Adrenal gland (tissue), 12 donors: ENCODE data around the gene RAD9B. TPM values are rescaled to one million over a fixed set of nuclear protein-coding genes. Genes with fewer than 3 reads are reported as not detected.

Source experiments
- DNase-seq, 7 donors: peaks; one replicate each; pipeline ENCODE4 v3.0.0-alpha.2; 2019 to 2020
- H3K27ac ChIP-seq, 5 donors: fragments of 200-600 bp; sonication (generic) in 4 of 5; 1 replicate in 3 of 5; 2 replicates in 2 of 5; pipeline versions ENCODE4 v1.5.1 to v1.8.0; 2016 to 2020; ENCODE audit warnings: mild to moderate bottlenecking in 1 of 5
- H3K27me3 ChIP-seq: fragments of 200-600 bp; 2 replicates; pipeline ENCODE4 v1.8.0; 2021
- H3K36me3 ChIP-seq, 2 donors: fragments of 200-600 bp; replicated peaks in 1 of 2; 1 replicate in 1 of 2; 2 replicates in 1 of 2; pipeline versions ENCODE4 v1.5.1 to v1.8.0; 2018 to 2022
- H3K4me1 ChIP-seq, 2 donors: fragments of 200-600 bp; replicated peaks in 1 of 2; 1 replicate in 1 of 2; 2 replicates in 1 of 2; pipeline versions ENCODE4 v1.5.1 to v1.8.0; 2018 to 2021
- H3K4me3 ChIP-seq, 4 donors: fragments of 200-600 bp; sonication (generic) in 3 of 4; one replicate each; pipeline ENCODE4 v1.5.1; 2016 to 2018
- H3K9me3 ChIP-seq, 3 donors: fragments of 200-600 bp; sonication (generic) in 1 of 3; replicated peaks in 1 of 3; 1 replicate in 2 of 3; 2 replicates in 1 of 3; pipeline versions ENCODE4 v1.5.1 to v1.8.0; 2016 to 2021
- CTCF ChIP-seq, 6 experiments: fragments of 450-650 bp in 4 of 6; fragments of 200-600 bp in 2 of 6; sonication (generic) in 1 of 6; IDR thresholded peaks; 1 replicate in 5 of 6; 2 replicates in 1 of 6; pipeline versions ENCODE4 v1.5.1 to v1.8.0; 2016 to 2021; ENCODE audit warnings: antibody characterized with exemption in 6 of 6, mild to moderate bottlenecking in 2 of 6, moderate library complexity in 1 of 6
- POLR2A ChIP-seq, 2 donors: fragments of 450-650 bp; IDR thresholded peaks; one replicate each; pipeline ENCODE4 v1.6.1; 2017; ENCODE audit warnings: antibody characterized with exemption in 2 of 2, mild to moderate bottlenecking in 2 of 2, moderate library complexity in 1 of 2
- WGBS, 4 donors: extraction: QIAGEN DNeasy Blood & Tissue Kit in 2 of 4; methylation state at CpG; one replicate each; pipeline versions ENCODE4 v1.1.5 to v1.1.7; 2013 to 2017; 5-methylcytosine and 5-hydroxymethylcytosine counted together
- intact Hi-C, 2 donors: fragments of 100-400 bp; cut with DNase I; formaldehyde crosslinking; loops; one replicate each; pipeline versions ENCODE4 v1.14.1 to v1.15.0; 2022 to 2023
- polyA plus RNA-seq, 3 donors: library from polyadenylated mRNA; stranded (reverse); fragments of 200-250 nt in 2 of 3; fragments of 350-450 nt in 1 of 3; fragmentation: Illumina TruSeq in 1 of 3; extraction: RNeasy Lipid Tissue Mini Kit (QIAGEN cat#74804) in 1 of 3; gene quantifications; one replicate each; pipeline ENCODE4 v1.2.3, GENCODE V29; 2013 to 2014
- small RNA-seq, 2 donors: library from RNA; depleted of rRNA; stranded (forward); fragments of <200 nt; gene quantifications; one replicate each; pipeline ENCODE3, GENCODE V24; 2016
- total RNA-seq, 9 donors: library from RNA; depleted of rRNA in 4 of 9; stranded (reverse); fragments of >200 nt in 4 of 9; fragments of 120-200 nt in 1 of 9; fragmentation: NEBNext Ultra II Directional in 1 of 9; extraction: Animal tissue kit (Norgen Biotek cat#: 25700) in 1 of 9; gene quantifications; one replicate each; pipeline versions ENCODE4 v1.1.0 to v1.2.4, GENCODE V29; 2013 to 2023
- donor health status: healthy with polysubstance abuse.
- donor health status: Bipolar disorder and iron deficiency.
- donor health status: DM: yes; HTN: yes; CAD: no.
- donor health status: DM: no; HTN: no; CAD: no.
- donor health status: DM: no; HTN: no; CAD: no.
- donor health status: DM: yes; HTN: yes; CAD: no.

Gene RAD9B
- total and polyA plus RNA-seq, 12 donors, result 0.14 to 3.6 (median 0.35) TPM; not detected in 1

GRCh38 chr12:110549716-110550115 is 47.6 kb downstream of the RAD9B start:
- Histone ChIP-seq H3K9me3 (no peaks in the 10 kb centered on the region), H3K27ac (peak overlapping the region in 2 of 5 donors; percentile 2 to 3), H3K27me3 (no peaks in the 10 kb centered on the region), H3K4me3 (no peak overlapping the region), H3K36me3 (peaks cover 0 to 8% of the 10 kb centered on the region in 2 donors), H3K4me1 (peaks cover 0 to 30% of the 10 kb centered on the region in 2 donors)
- no peak for DNase-seq
- 82 to 88% (median 85%) methylated on average over 2 of the region's 2 CpGs for WGBS, 4 donors
- intact Hi-C loops, result loop anchor here (5.0 kb wide), 1 partner anchor 53 kb away; no protein-coding TSS in a partner anchor
- TF ChIP-seq POLR2A (IDR thresholded peaks at IDR 0.05) (no peak), CTCF (IDR thresholded peaks at IDR 0.05) (no peak)

- TF ChIP-seq CTCF (IDR thresholded peaks at IDR 0.05) (no peak), POLR2A (IDR thresholded peaks at IDR 0.05) (no peak)
- no peak overlapping the region for H3K4me3 ChIP-seq
- no peaks in the 10 kb centered on the region for H3K27me3 ChIP-seq
- 84 to 94% (median 88%) methylated on average over 4 of the region's 4 CpGs for WGBS, 4 donors
- peaks cover 0 to 8% of the 10 kb centered on the region in 2 donors for H3K36me3 ChIP-seq
- H3K4me1 ChIP-seq, result peaks cover 10 to 30% of the 10 kb centered on the region in 2 donors
- no peak overlapping the region for H3K27ac ChIP-seq
- intact Hi-C loops, result loop anchor here (5.0 kb wide), 1 partner anchor 51 kb away; no protein-coding TSS in a partner anchor
- H3K9me3 ChIP-seq, result no peaks in the 10 kb centered on the region
- DNase-seq, result no peak
These were observed 48.9 kb downstream of the RAD9B start for GRCh38 chr12:110550981-110551380.

Small RNA genes within 50 kb of the gene (small RNA-seq; reads per million reads assigned to genes)
- 0 reads per million in 2 donors for gene RF00278

Other genes starting within 250 kb of the RAD9B start
- 100 to 1,000 TPM in 8 of 9 donors, 10 to 100 TPM in 1; 94.7 to 312 (median 132) TPM for gene ATP2A2, start 221.1 kb upstream of the RAD9B start, total RNA-seq
- 100 to 1,000 TPM in 1 of 3 donors, 10 to 100 TPM in 2; 20.8 to 198 (median 27.1) TPM for gene ATP2A2, start 221.1 kb upstream of the RAD9B start, polyA plus RNA-seq
- 100 to 1,000 TPM in 1 of 9 donors, 10 to 100 TPM in 8; 27.4 to 114 (median 42.2) TPM for gene ANAPC7, start 98.6 kb upstream of the RAD9B start, total RNA-seq
- gene ANAPC7, start 98.6 kb upstream of the RAD9B start, polyA plus RNA-seq, result 10 to 100 TPM; 57.8 to 73.4 (median 63.8) TPM
- gene ARPC3, start 52.0 kb upstream of the RAD9B start, total RNA-seq, result 100 to 1,000 TPM; 177 to 581 (median 271) TPM
- 100 to 1,000 TPM; 358 to 448 (median 362) TPM for gene ARPC3, start 52.0 kb upstream of the RAD9B start, polyA plus RNA-seq
- 10 to 100 TPM; 14.0 to 27.1 (median 22.1) TPM for gene GPN3, start 34.1 kb upstream of the RAD9B start, total RNA-seq
- 10 to 100 TPM in 2 of 3 donors, 1 to 10 TPM in 1; 9.6 to 30.0 (median 11.5) TPM for gene GPN3, start 34.1 kb upstream of the RAD9B start, polyA plus RNA-seq
- 10 to 100 TPM in 4 of 9 donors, 1 to 10 TPM in 5; 5.0 to 15.1 (median 8.6) TPM for gene FAM216A, start 33.5 kb upstream of the RAD9B start, total RNA-seq
- 10 to 100 TPM in 2 of 3 donors, 1 to 10 TPM in 1; 6.2 to 20.0 (median 10.8) TPM for gene FAM216A, start 33.5 kb upstream of the RAD9B start, polyA plus RNA-seq
- gene VPS29, start 220 bp upstream of the RAD9B start, total RNA-seq, result 100 to 1,000 TPM in 5 of 9 donors, 10 to 100 TPM in 4; 56.7 to 263 (median 102) TPM
- 100 to 1,000 TPM; 119 to 200 (median 140) TPM for gene VPS29, start 220 bp upstream of the RAD9B start, polyA plus RNA-seq
- 10 to 100 TPM; 10.7 to 29.9 (median 20.5) TPM for gene PPTC7, start 81.0 kb downstream of the RAD9B start, total RNA-seq
- 10 to 100 TPM in 1 of 3 donors, 1 to 10 TPM in 2; 7.1 to 43.4 (median 7.9) TPM for gene PPTC7, start 81.0 kb downstream of the RAD9B start, polyA plus RNA-seq
- 10 to 100 TPM; 37.3 to 79.4 (median 48.7) TPM for gene TCTN1, start 111.8 kb downstream of the RAD9B start, total RNA-seq
- gene TCTN1, start 111.8 kb downstream of the RAD9B start, polyA plus RNA-seq, result 100 to 1,000 TPM in 2 of 3 donors, 10 to 100 TPM in 1; 69.3 to 174 (median 142) TPM
- gene HVCN1, start 186.8 kb downstream of the RAD9B start, total RNA-seq, result 10 to 100 TPM in 6 of 9 donors, 1 to 10 TPM in 3; 6.5 to 71.0 (median 13.4) TPM
- 10 to 100 TPM in 1 of 3 donors, 1 to 10 TPM in 2; 5.7 to 41.3 (median 6.5) TPM for gene HVCN1, start 186.8 kb downstream of the RAD9B start, polyA plus RNA-seq
- 100 to 1,000 TPM in 8 of 9 donors, 10 to 100 TPM in 1; 98.8 to 170 (median 141) TPM for gene PPP1CC, start 240.6 kb downstream of the RAD9B start, total RNA-seq
- 100 to 1,000 TPM in 1 of 3 donors, 10 to 100 TPM in 2; 53.7 to 182 (median 58.0) TPM for gene PPP1CC, start 240.6 kb downstream of the RAD9B start, polyA plus RNA-seq